AG04450 (cell line): ENCODE results near the gene LRRC28. TPM values are rescaled to one million over a fixed set of nuclear protein-coding genes. Genes with fewer than 3 reads are reported as not detected.
"Not testable (repeated sequence)": the region's sequence is repeated elsewhere in the genome, so short reads cannot be mapped to it uniquely, and the experiment has no call there.

Source experiments
- CTCF ChIA-PET: fragments of 300-600, 350-600 bp; formaldehyde crosslinking; extraction: SDS; loops from one replicate; lab custom pipeline; 2022; ENCODE audit warnings: antibody characterized with exemption, inconsistent platforms; lab: Charles Lee
- POLR2A ChIA-PET: fragments of 350-600 bp; formaldehyde crosslinking; extraction: SDS; loops from one replicate; lab custom pipeline; 2021; ENCODE audit warnings: antibody characterized with exemption, inconsistent platforms; lab: Yijun Ruan, JAX
- DNase-seq: peaks from one replicate; pipeline ENCODE4 v3.0.0-alpha.2; 2011; ENCODE audit warnings: low read depth, low spot score
- H3K27ac ChIP-seq: one replicate; pipeline ENCODE4 v1.5.1; 2012; ENCODE audit warnings: low read depth, low read length, control low read depth
- H3K27me3 ChIP-seq: one replicate; pipeline ENCODE4 v1.6.0; 2012; ENCODE audit warnings: low read length; ENCODE audit not compliant: control insufficient read depth, insufficient read depth
- H3K4me3 ChIP-seq: 2 replicates; pipeline ENCODE4 v1.5.1; 2011; ENCODE audit warnings: mild to moderate bottlenecking, low read depth, low read length, control low read depth
- H3K9me3 ChIP-seq: 2 replicates; pipeline ENCODE4 v1.5.1; 2012; ENCODE audit warnings: low read length; ENCODE audit not compliant: control insufficient read depth, insufficient read depth
- polyA plus RNA-seq: library from polyadenylated mRNA; depleted of rRNA; stranded (reverse); fragments of >200 nt; gene quantifications from 2 replicates; pipeline ENCODE4 v1.2.3, GENCODE V29; 2011
- TF ChIP-seq, protein P1 (sequence below): IDR thresholded peaks from 2 replicates; pipeline ENCODE4 v1.5.1; 2011; ENCODE audit warnings: low read depth, low read length, control low read depth, inconsistent platforms

LRRC28 gene
- polyA plus RNA-seq, 1 experiment, result 29.8 TPM

DNA sequence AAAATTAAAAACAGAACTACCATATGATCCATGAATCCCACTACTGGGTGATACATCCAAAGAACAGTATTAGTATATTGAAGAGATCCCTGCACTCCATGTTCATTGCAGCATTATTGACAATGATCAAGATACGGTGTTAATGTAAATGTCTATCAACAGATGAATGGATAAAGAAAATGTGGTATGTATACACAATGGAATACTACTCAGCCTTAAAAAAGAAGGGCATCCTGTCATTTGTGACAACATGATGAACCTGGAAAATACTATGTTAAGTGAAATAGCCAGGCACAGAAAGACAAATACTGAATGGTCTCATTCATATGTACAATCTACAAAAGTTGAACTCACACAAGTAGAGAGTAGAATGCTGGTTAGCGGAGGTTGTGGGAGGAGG lies 18.5 kb upstream of the LRRC28 start:
- Histone ChIP-seq H3K27ac (no peak overlapping the region), H3K4me3 (no peak overlapping the region), H3K9me3 (no peaks in the 10 kb centered on the region), H3K27me3 (no peaks in the 10 kb centered on the region)
- DNase-seq, result no peak
- ChIA-PET CTCF (interaction anchor here (1.5 kb wide), 1 partner anchor 19 kb away, joined by 4 read pairs; no protein-coding TSS in a partner anchor), POLR2A (no interaction called here)
- TF ChIP-seq, protein P1, sequence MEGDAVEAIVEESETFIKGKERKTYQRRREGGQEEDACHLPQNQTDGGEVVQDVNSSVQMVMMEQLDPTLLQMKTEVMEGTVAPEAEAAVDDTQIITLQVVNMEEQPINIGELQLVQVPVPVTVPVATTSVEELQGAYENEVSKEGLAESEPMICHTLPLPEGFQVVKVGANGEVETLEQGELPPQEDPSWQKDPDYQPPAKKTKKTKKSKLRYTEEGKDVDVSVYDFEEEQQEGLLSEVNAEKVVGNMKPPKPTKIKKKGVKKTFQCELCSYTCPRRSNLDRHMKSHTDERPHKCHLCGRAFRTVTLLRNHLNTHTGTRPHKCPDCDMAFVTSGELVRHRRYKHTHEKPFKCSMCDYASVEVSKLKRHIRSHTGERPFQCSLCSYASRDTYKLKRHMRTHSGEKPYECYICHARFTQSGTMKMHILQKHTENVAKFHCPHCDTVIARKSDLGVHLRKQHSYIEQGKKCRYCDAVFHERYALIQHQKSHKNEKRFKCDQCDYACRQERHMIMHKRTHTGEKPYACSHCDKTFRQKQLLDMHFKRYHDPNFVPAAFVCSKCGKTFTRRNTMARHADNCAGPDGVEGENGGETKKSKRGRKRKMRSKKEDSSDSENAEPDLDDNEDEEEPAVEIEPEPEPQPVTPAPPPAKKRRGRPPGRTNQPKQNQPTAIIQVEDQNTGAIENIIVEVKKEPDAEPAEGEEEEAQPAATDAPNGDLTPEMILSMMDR, result no peak

DNA sequence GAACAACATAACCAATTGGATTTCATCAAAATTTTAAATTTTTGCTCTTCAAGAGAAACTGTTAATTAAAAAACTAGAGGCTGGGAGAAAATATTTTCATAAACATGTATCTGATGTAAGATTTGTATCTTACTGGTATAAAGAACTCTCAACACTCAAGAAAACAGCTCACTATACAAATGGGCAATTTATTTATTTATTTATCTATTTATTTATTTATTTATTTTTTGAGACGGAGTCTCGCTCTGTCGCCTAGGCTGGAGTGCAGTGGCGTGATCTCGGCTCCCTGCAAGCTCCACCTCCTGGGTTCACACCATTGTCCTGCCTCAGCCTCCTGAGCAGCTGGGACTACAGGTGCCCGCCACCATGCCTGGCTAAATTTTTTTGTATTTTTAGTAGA lies 17.1 kb upstream of the LRRC28 start:
- H3K4me3 ChIP-seq, POLR2A ChIA-PET, DNase-seq, H3K9me3 ChIP-seq, H3K27me3 ChIP-seq, H3K27ac ChIP-seq: not testable (repeated sequence)
- CTCF ChIA-PET, result interaction anchor here (1.5 kb wide), 1 partner anchor 21 kb away, joined by 4 read pairs; no protein-coding TSS in a partner anchor

GRCh38 chr15:99238849-99239248 lies 12.4 kb upstream of the LRRC28 start:
- no peaks in the 10 kb centered on the region for H3K9me3 ChIP-seq
- no peak for DNase-seq
- H3K27me3 ChIP-seq, result no peaks in the 10 kb centered on the region
- H3K4me3 ChIP-seq, result no peak overlapping the region
- H3K27ac ChIP-seq, result no peak overlapping the region
- ChIA-PET POLR2A (no interaction called here), CTCF (no interaction called here)
- TF ChIP-seq, protein P1, result no peak

GRCh38 chr15:99239545-99240198 lies 11.6 kb upstream of the LRRC28 start:
- H3K4me3 ChIP-seq, result no peak overlapping the region
- DNase-seq, result no peak
- no peaks in the 10 kb centered on the region for H3K9me3 ChIP-seq
- POLR2A ChIA-PET, result no interaction called here
- H3K27me3 ChIP-seq, result no peaks in the 10 kb centered on the region
- TF ChIP-seq, protein P1, result no peak
- H3K27ac ChIP-seq, result no peak overlapping the region
- CTCF ChIA-PET, result no interaction called here

DNA sequence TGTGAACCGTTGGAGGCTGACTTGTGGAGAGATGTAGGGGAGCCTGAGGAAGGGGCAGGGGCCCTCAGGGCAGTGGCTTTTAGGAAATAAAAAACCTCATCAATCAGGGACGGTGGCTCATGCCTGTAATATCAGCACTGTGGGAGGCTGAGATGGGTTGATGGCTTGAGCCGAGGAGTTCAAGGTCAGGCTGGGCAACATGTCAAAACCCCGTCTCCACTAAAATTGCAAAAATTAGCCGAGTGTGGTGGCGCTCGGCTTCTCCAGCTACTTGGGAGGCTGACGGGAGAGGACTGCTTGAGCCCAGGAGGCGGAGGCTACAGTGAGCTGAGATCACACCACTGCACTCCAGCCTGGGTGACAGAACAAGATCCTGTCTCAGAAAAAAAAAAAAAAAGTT lies 9.5 kb upstream of the LRRC28 start:
- Histone ChIP-seq H3K9me3 (no peaks in the 10 kb centered on the region), H3K4me3 (no peak overlapping the region), H3K27ac (no peak overlapping the region), H3K27me3 (no peaks in the 10 kb centered on the region)
- DNase-seq, result no peak
- TF ChIP-seq, protein P1, result no peak
- CTCF ChIA-PET, result interaction anchor here (0.7 to 1.0 kb wide), 2 partner anchors 28 to 476 kb away, joined by 3 to 6 read pairs; no protein-coding TSS in a partner anchor
- POLR2A ChIA-PET, result interaction anchor here (0.8 kb wide), 1 partner anchor 71 kb away, joined by 3 read pairs; no protein-coding TSS in a partner anchor
